HG03432 (cell line): ENCODE data around the gene ADPRH.
A peak's percentile ranks its signal among the peaks of the same experiment; 100 is the strongest.
"Not testable (repeated sequence)": the region's sequence is repeated elsewhere in the genome, so short reads cannot be mapped to it uniquely, and the experiment has no call there.

Experiments
- ATAC-seq: cut with Tn5 transposase; IDR thresholded peaks from one replicate; pipeline ENCODE4 v1.9.1; 2021; ENCODE audit warnings: mild to moderate bottlenecking, moderate library complexity; ENCODE audit not compliant: unreplicated experiment

Gene ADPRH

GRCh38 chr3:119558626-119559317, 20.5 kb upstream of the ADPRH start:
- ATAC-seq: no peak

- peak; percentile 59 for ATAC-seq
These were observed 19.8 kb upstream of the ADPRH start, which contains the start of gene CD80 for GRCh38 chr3:119559441-119559963. Gene CD80 (minus strand): TSS chr3:119559614. CDS start chr3:119557728, 1,886 bp downstream.

GRCh38 chr3:119560160-119560559, 19.1 kb upstream of the ADPRH start:
- ATAC-seq: no peak

- ATAC-seq: peak; percentile 79
These were observed 16.9 kb upstream of the ADPRH start for GRCh38 chr3:119562307-119562961.

GRCh38 chr3:119563334-119563733, 16.0 kb upstream of the ADPRH start:
- ATAC-seq: not testable (repeated sequence)

GRCh38 chr3:119569156-119569555, 10.1 kb upstream of the ADPRH start:
- ATAC-seq: no peak

GRCh38 chr3:119570229-119570628, 9.1 kb upstream of the ADPRH start:
- peak; percentile 73 for ATAC-seq

GRCh38 chr3:119571230-119571629, 8.1 kb upstream of the ADPRH start:
- ATAC-seq: no peak

- ATAC-seq: no peak
These were observed 7.6 kb upstream of the ADPRH start for GRCh38 chr3:119571688-119572087.

GRCh38 chr3:119575507-119575906, 3.8 kb upstream of the ADPRH start:
- no peak for ATAC-seq

- ATAC-seq: peak; percentile 70
These were observed 922 bp downstream of the ADPRH start for GRCh38 chr3:119580067-119580760.

- ATAC-seq: no peak
These were observed 2.9 kb downstream of the ADPRH start for GRCh38 chr3:119582178-119582577.

- no peak for ATAC-seq
These were observed 5.9 kb downstream of the ADPRH start for GRCh38 chr3:119585208-119585607.

GRCh38 chr3:119585856-119586570, 6.7 kb downstream of the ADPRH start:
- ATAC-seq: no peak

GRCh38 chr3:119586733-119587172, 7.5 kb downstream of the ADPRH start:
- ATAC-seq: no peak

GRCh38 chr3:119588112-119588511, 8.8 kb downstream of the ADPRH start:
- ATAC-seq: peak; percentile 48

GRCh38 chr3:119589102-119589773, 9.9 kb downstream of the ADPRH start:
- no peak for ATAC-seq

GRCh38 chr3:119590706-119591105, 11.4 kb downstream of the ADPRH start:
- no peak for ATAC-seq

- no peak for ATAC-seq
These were observed 13.6 kb downstream of the ADPRH start for GRCh38 chr3:119592861-119593260.

GRCh38 chr3:119594066-119594465, 14.8 kb downstream of the ADPRH start:
- no peak for ATAC-seq
